Adrenal gland (tissue), 12 donors: ENCODE data around the gene FOXS1. TPM values are rescaled to one million over a fixed set of nuclear protein-coding genes. Genes with fewer than 3 reads are reported as not detected.

Experiments used
- DNase-seq, 7 donors: peaks; one replicate each; pipeline ENCODE4 v3.0.0-alpha.2; 2019 to 2020
- H3K27ac ChIP-seq, 5 donors: fragments of 200-600 bp; sonication (generic) in 4 of 5; 1 replicate in 3 of 5; 2 replicates in 2 of 5; pipeline versions ENCODE4 v1.5.1 to v1.8.0; 2016 to 2020; ENCODE audit warnings: mild to moderate bottlenecking in 1 of 5
- H3K27me3 ChIP-seq: fragments of 200-600 bp; 2 replicates; pipeline ENCODE4 v1.8.0; 2021
- H3K36me3 ChIP-seq, 2 donors: fragments of 200-600 bp; replicated peaks in 1 of 2; 1 replicate in 1 of 2; 2 replicates in 1 of 2; pipeline versions ENCODE4 v1.5.1 to v1.8.0; 2018 to 2022
- H3K4me1 ChIP-seq, 2 donors: fragments of 200-600 bp; replicated peaks in 1 of 2; 1 replicate in 1 of 2; 2 replicates in 1 of 2; pipeline versions ENCODE4 v1.5.1 to v1.8.0; 2018 to 2021
- H3K4me3 ChIP-seq, 4 donors: fragments of 200-600 bp; sonication (generic) in 3 of 4; one replicate each; pipeline ENCODE4 v1.5.1; 2016 to 2018
- H3K9me3 ChIP-seq, 3 donors: fragments of 200-600 bp; sonication (generic) in 1 of 3; replicated peaks in 1 of 3; 1 replicate in 2 of 3; 2 replicates in 1 of 3; pipeline versions ENCODE4 v1.5.1 to v1.8.0; 2016 to 2021
- POLR2A ChIP-seq, 2 donors: fragments of 450-650 bp; IDR thresholded peaks; one replicate each; pipeline ENCODE4 v1.6.1; 2017; ENCODE audit warnings: antibody characterized with exemption in 2 of 2, mild to moderate bottlenecking in 2 of 2, moderate library complexity in 1 of 2
- WGBS, 4 donors: extraction: QIAGEN DNeasy Blood & Tissue Kit in 2 of 4; methylation state at CpG; one replicate each; pipeline versions ENCODE4 v1.1.5 to v1.1.7; 2013 to 2017; 5-methylcytosine and 5-hydroxymethylcytosine counted together
- intact Hi-C, 2 donors: fragments of 100-400 bp; cut with DNase I; formaldehyde crosslinking; loops; one replicate each; pipeline versions ENCODE4 v1.14.1 to v1.15.0; 2022 to 2023
- polyA plus RNA-seq, 3 donors: library from polyadenylated mRNA; stranded (reverse); fragments of 200-250 nt in 2 of 3; fragments of 350-450 nt in 1 of 3; fragmentation: Illumina TruSeq in 1 of 3; extraction: RNeasy Lipid Tissue Mini Kit (QIAGEN cat#74804) in 1 of 3; gene quantifications; one replicate each; pipeline ENCODE4 v1.2.3, GENCODE V29; 2013 to 2014
- total RNA-seq, 9 donors: library from RNA; depleted of rRNA in 4 of 9; stranded (reverse); fragments of >200 nt in 4 of 9; fragments of 120-200 nt in 1 of 9; fragmentation: NEBNext Ultra II Directional in 1 of 9; extraction: Animal tissue kit (Norgen Biotek cat#: 25700) in 1 of 9; gene quantifications; one replicate each; pipeline versions ENCODE4 v1.1.0 to v1.2.4, GENCODE V29; 2013 to 2023
- TF ChIP-seq, protein P1 (sequence below), 6 experiments: fragments of 450-650 bp in 4 of 6; fragments of 200-600 bp in 2 of 6; sonication (generic) in 1 of 6; IDR thresholded peaks; 1 replicate in 5 of 6; 2 replicates in 1 of 6; pipeline versions ENCODE4 v1.5.1 to v1.8.0; 2016 to 2021; ENCODE audit warnings: antibody characterized with exemption in 6 of 6, mild to moderate bottlenecking in 2 of 6, moderate library complexity in 1 of 6
- donor health status: healthy with polysubstance abuse.
- donor health status: Bipolar disorder and iron deficiency.
- donor health status: DM: yes; HTN: yes; CAD: no.
- donor health status: DM: no; HTN: no; CAD: no.
- donor health status: DM: no; HTN: no; CAD: no.
- donor health status: DM: yes; HTN: yes; CAD: no.

FOXS1 gene
- total and polyA plus RNA-seq, 12 donors = 0.22 to 6.0 (median 2.0) TPM

DNA sequence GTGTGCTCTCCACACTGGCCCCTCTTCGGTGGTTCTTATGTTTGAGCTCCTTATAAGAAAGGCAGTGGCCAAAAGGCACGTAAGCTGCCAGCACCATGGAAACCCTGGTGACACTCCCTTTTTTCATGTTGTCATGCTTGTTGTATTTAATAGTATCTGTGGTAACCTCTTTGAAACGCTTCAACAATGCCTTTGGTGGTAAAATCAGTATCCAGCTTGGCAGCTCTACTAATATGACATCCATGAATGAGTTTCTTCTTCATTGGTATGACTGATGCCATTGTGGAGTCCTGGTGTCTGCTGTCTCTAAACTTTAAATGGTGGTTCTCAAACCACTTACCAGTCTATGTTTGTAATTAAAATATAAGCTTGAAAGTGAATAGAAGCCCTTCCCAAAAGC lies 36.9 kb downstream of the FOXS1 start:
- Histone ChIP-seq H3K9me3 (no peaks in the 10 kb centered on the region), H3K4me3 (no peak overlapping the region), H3K27me3 (no peaks in the 10 kb centered on the region), H3K27ac (no peak overlapping the region), H3K36me3 (no peaks in the 10 kb centered on the region), H3K4me1 (peaks cover 0 to 3% of the 10 kb centered on the region in 2 donors)
- TF ChIP-seq, protein P1, sequence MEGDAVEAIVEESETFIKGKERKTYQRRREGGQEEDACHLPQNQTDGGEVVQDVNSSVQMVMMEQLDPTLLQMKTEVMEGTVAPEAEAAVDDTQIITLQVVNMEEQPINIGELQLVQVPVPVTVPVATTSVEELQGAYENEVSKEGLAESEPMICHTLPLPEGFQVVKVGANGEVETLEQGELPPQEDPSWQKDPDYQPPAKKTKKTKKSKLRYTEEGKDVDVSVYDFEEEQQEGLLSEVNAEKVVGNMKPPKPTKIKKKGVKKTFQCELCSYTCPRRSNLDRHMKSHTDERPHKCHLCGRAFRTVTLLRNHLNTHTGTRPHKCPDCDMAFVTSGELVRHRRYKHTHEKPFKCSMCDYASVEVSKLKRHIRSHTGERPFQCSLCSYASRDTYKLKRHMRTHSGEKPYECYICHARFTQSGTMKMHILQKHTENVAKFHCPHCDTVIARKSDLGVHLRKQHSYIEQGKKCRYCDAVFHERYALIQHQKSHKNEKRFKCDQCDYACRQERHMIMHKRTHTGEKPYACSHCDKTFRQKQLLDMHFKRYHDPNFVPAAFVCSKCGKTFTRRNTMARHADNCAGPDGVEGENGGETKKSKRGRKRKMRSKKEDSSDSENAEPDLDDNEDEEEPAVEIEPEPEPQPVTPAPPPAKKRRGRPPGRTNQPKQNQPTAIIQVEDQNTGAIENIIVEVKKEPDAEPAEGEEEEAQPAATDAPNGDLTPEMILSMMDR (IDR thresholded peaks at IDR 0.05) = no peak
- TF ChIP-seq POLR2A (IDR thresholded peaks at IDR 0.05) = no peak
- WGBS, 4 donors = 87 to 95% (median 94%) methylated on average over 3 of the region's 3 CpGs
- intact Hi-C loops = no loop called here
- DNase-seq = no peak

- Histone ChIP-seq H3K4me1 (no peaks in the 10 kb centered on the region), H3K4me3 (no peak overlapping the region), H3K9me3 (no peaks in the 10 kb centered on the region), H3K36me3 (no peaks in the 10 kb centered on the region), H3K27me3 (no peaks in the 10 kb centered on the region), H3K27ac (no peak overlapping the region)
- intact Hi-C loops = no loop called here
- no peak for DNase-seq
- WGBS, 4 donors = 78 to 83% (median 82%) methylated on average over 8 of the region's 8 CpGs
- TF ChIP-seq, protein P1 (IDR thresholded peaks at IDR 0.05) = no peak
- no peak for TF ChIP-seq POLR2A (IDR thresholded peaks at IDR 0.05)
Observed at GRCh38 chr20:31806564-31807355, 38.6 kb downstream of the FOXS1 start.

GRCh38 chr20:31803552-31804291 lies 41.7 kb downstream of the FOXS1 start:
- Histone ChIP-seq H3K27me3 (no peaks in the 10 kb centered on the region), H3K9me3 (no peaks in the 10 kb centered on the region), H3K27ac (no peak overlapping the region), H3K4me1 (no peaks in the 10 kb centered on the region), H3K36me3 (no peaks in the 10 kb centered on the region), H3K4me3 (no peak overlapping the region)
- intact Hi-C loops = no loop called here
- DNase-seq = no peak
- TF ChIP-seq POLR2A (IDR thresholded peaks at IDR 0.05) = no peak
- TF ChIP-seq, protein P1 (IDR thresholded peaks at IDR 0.05) = no peak
- 87 to 93% (median 89%) methylated on average over 7 of the region's 7 CpGs for WGBS, 4 donors

DNA sequence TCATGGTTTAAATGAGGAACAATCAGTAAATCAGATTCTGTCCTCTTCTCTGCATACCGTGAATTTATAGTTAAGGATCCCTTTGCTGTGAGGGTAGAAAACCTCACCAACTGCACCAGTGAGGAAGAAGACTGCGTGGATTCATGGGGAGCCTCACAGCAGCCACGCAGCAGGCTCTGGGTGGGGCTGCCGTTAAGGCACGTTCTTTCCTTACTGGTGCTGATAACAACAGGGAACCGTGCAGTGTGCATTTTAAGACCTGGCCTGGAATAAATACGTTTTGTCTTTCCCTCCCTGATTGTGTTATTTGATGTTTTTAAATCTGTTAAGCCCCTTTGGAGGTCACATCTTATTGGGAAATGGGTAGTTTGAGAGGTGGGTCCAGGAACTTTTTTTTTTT lies 43.9 kb downstream of the FOXS1 start:
- no peaks in the 10 kb centered on the region for H3K27me3 ChIP-seq
- no peak for DNase-seq
- H3K9me3 ChIP-seq = no peaks in the 10 kb centered on the region
- TF ChIP-seq, protein P1 (IDR thresholded peaks at IDR 0.05) = no peak
- no peak for TF ChIP-seq POLR2A (IDR thresholded peaks at IDR 0.05)
- WGBS, 4 donors = 88 to 94% (median 92%) methylated on average over 7 of the region's 7 CpGs
- no peaks in the 10 kb centered on the region for H3K4me1 ChIP-seq
- intact Hi-C loops = no loop called here
- no peak overlapping the region for H3K4me3 ChIP-seq
- no peaks in the 10 kb centered on the region for H3K36me3 ChIP-seq
- no peak overlapping the region for H3K27ac ChIP-seq
